A673 (cell line): ENCODE data around the gene RAMAC. TPM values are rescaled to one million over a fixed set of nuclear protein-coding genes. Genes with fewer than 3 reads are reported as not detected.

Experiments used
- BruUV-seq: library from RNA; stranded (reverse); fragments of 400-500 nt; replicated peaks from 2 replicates; lab custom pipeline; 2021; lab: Mats Ljungman, UMichigan
- CTCF ChIA-PET: fragments of 300-600 bp; sonication (Branson Sonifier 250); formaldehyde crosslinking; loops from one replicate; lab custom pipeline; 2022; ENCODE audit warnings: antibody characterized with exemption; lab: Charles Lee
- POLR2A ChIA-PET: fragments of 300-600 bp; sonication (Branson Sonifier 250); formaldehyde crosslinking; loops from one replicate; lab custom pipeline; 2022; ENCODE audit warnings: antibody characterized with exemption; ENCODE audit not compliant: low non-redundant PET; lab: Charles Lee
- DNase-seq: peaks from one replicate; pipeline ENCODE4 v3.0.0-alpha.2; 2015; ENCODE audit warnings: low spot score
- H3K27ac ChIP-seq: fragments of 200-600 bp; sonication (generic); 2 replicates; pipeline ENCODE4 v1.5.1; 2016; ENCODE audit warnings: mixed run types, low read depth, mild to moderate bottlenecking, mixed read lengths, antibody characterized with exemption, low read length; ENCODE audit not compliant: poor library complexity, severe bottlenecking
- H3K27me3 ChIP-seq: fragments of 200-600 bp; sonication (generic); replicated peaks from 2 replicates; pipeline ENCODE4 v1.6.1; 2017; ENCODE audit warnings: mixed run types, low read depth, mild to moderate bottlenecking, mixed read lengths, antibody characterized with exemption, low read length; ENCODE audit not compliant: insufficient read depth, poor library complexity
- H3K36me3 ChIP-seq: fragments of 200-600 bp; sonication (generic); 2 replicates; pipeline ENCODE4 v1.6.1; 2016; ENCODE audit warnings: mixed run types, mild to moderate bottlenecking, mixed read lengths, antibody characterized with exemption, low read length; ENCODE audit not compliant: insufficient read depth, poor library complexity, severe bottlenecking
- H3K4me1 ChIP-seq: fragments of 200-600 bp; sonication (generic); 2 replicates; pipeline ENCODE4 v1.6.1; 2017; ENCODE audit warnings: mixed run types, mild to moderate bottlenecking, mixed read lengths, antibody characterized with exemption, low read length; ENCODE audit not compliant: insufficient read depth, poor library complexity, severe bottlenecking
- H3K4me3 ChIP-seq: fragments of 200-600 bp; sonication (generic); 2 replicates; pipeline ENCODE4 v1.5.1; 2016; ENCODE audit warnings: low read depth, mixed run types, mild to moderate bottlenecking, mixed read lengths, low read length; ENCODE audit not compliant: poor library complexity, severe bottlenecking
- H3K9me3 ChIP-seq: fragments of 200-600 bp; sonication (generic); 2 replicates; pipeline ENCODE4 v1.6.1; 2016; ENCODE audit warnings: mixed run types, low read depth, mild to moderate bottlenecking, mixed read lengths, antibody characterized with exemption, low read length; ENCODE audit not compliant: poor library complexity, severe bottlenecking
- EZH2 ChIP-seq: fragments of 200-600 bp; sonication (generic); IDR thresholded peaks from 2 replicates; pipeline ENCODE4 v1.6.1; 2017; ENCODE audit warnings: borderline replicate concordance, low read depth, mild to moderate bottlenecking, mixed read lengths, antibody characterized with exemption, low read length; ENCODE audit not compliant: poor library complexity, severe bottlenecking
- intact Hi-C: fragments of 100-400 bp; cut with micrococcal nuclease; formaldehyde crosslinking; loops from one replicate; pipeline ENCODE4 v1.10.0; 2022; ENCODE audit not compliant: unreplicated experiment
- total RNA-seq: library from RNA; stranded (reverse); gene quantifications from 2 replicates; pipeline ENCODE4 v1.2.3, GENCODE V29; 2021
- TF ChIP-seq, protein P1 (sequence below): fragments of 300-800, 200-600 bp; sonication (generic); conservative IDR thresholded peaks from 2 replicates; pipeline ENCODE4 v1.5.1; 2017; ENCODE audit warnings: low read depth, mild to moderate bottlenecking, antibody characterized with exemption, low read length, moderate library complexity, mixed read lengths

Gene RAMAC
- total RNA-seq, 1 experiment from 2014 or later: 28.1 TPM

DNA sequence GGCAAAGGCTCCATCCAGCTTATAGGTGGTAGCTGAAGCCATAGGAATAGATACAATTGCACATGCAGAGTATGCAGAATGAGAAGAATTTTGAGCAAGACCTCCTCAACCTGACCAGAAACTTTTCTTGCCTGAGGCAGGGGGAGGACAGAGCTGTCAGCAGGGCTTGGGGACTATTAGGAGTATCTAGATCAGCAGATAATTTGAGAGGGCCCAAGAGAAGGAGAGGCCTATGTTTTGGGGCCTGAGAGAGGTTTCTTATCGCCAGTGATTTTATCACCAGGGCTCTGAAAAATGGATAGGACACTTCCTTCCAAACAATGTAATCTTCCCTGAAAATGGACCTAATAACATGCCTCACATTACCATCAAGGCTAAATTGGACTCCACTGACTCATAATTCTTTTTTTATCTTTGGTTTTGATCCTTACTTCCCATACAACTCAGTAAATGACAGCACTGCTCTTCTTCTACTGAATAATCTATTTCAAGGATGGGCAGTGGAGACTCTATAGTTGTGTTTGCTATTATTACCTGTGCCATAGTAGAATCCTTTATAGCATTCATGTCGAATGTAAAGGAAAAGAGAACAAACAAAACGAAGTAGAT is 15.8 kb upstream of the RAMAC start:
- Histone ChIP-seq H3K9me3 (no peaks in the 10 kb centered on the region), H3K4me1 (no peaks in the 10 kb centered on the region), H3K4me3 (no peak overlapping the region), H3K36me3 (no peaks in the 10 kb centered on the region), H3K27ac (no peak overlapping the region), H3K27me3 (no peaks in the 10 kb centered on the region)
- POLR2A ChIA-PET: no interaction called here
- CTCF ChIA-PET: no interaction called here
- no peak for TF ChIP-seq EZH2
- TF ChIP-seq, protein P1, sequence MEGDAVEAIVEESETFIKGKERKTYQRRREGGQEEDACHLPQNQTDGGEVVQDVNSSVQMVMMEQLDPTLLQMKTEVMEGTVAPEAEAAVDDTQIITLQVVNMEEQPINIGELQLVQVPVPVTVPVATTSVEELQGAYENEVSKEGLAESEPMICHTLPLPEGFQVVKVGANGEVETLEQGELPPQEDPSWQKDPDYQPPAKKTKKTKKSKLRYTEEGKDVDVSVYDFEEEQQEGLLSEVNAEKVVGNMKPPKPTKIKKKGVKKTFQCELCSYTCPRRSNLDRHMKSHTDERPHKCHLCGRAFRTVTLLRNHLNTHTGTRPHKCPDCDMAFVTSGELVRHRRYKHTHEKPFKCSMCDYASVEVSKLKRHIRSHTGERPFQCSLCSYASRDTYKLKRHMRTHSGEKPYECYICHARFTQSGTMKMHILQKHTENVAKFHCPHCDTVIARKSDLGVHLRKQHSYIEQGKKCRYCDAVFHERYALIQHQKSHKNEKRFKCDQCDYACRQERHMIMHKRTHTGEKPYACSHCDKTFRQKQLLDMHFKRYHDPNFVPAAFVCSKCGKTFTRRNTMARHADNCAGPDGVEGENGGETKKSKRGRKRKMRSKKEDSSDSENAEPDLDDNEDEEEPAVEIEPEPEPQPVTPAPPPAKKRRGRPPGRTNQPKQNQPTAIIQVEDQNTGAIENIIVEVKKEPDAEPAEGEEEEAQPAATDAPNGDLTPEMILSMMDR: no peak
- intact Hi-C loops: no loop called here
- no TSS peak for BruUV-seq
- no peak for DNase-seq

DNA sequence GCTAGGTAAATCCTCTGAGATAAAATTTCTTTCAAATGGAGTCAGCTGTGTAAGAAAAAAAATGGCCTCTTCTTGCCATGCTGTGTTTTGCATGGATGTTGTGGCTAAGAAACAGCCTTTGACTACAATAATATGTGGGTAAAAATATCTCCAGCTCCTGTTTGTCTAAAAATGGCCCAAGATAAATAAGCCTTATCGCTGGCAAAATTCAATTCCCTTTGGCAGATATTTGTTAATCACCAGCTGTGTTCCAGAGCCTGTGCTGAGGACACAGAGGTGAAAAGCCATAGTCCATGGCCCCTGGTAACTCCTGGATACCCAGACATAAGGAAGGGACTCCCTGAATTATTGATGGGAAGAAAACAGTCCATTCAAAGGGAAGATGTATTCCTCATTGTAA is 15.3 kb upstream of the RAMAC start:
- BruUV-seq: no TSS peak
- no peaks in the 10 kb centered on the region for H3K27me3 ChIP-seq
- no peaks in the 10 kb centered on the region for H3K9me3 ChIP-seq
- no peak overlapping the region for H3K4me3 ChIP-seq
- H3K36me3 ChIP-seq: no peaks in the 10 kb centered on the region
- ChIA-PET CTCF (no interaction called here), POLR2A (no interaction called here)
- intact Hi-C loops: no loop called here
- H3K4me1 ChIP-seq: no peaks in the 10 kb centered on the region
- H3K27ac ChIP-seq: no peak overlapping the region
- no peak for TF ChIP-seq EZH2
- TF ChIP-seq, protein P1: no peak
- DNase-seq: no peak

DNA sequence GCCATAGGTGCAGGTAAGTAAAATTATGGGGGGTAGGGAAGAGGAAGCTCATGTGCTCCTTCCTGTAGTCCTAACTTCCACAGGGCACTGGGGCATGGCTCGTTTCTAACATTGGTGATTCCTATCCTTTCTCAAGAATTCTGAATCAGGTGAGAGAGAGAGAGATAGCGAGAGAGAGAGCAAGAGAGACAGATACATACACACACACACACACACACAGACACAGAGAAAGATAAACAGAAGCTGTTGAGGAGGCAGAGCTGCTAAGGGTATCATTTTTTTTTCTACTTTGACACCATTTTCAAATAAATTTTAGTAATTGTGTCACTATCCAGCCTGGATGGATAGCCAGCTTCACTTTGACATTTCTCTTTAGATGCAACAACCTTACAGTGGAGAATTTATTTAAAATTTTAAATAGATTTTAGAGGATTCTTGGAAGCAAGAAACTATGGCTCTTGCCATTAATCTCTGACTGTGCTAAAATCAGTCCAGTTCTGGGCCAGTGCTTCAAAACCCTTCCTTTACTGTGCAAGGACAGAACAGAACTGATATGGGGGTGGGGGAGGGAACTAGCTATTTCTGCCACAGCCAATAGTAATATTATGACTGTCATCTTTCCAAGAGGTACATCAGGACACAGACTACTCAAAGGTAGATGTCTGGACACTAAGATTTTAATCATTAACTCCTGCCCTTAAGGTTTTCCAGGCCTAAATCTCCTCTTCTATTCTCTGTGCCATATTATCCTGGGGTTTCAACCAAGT is 14.6 kb upstream of the RAMAC start:
- no peaks in the 10 kb centered on the region for H3K27me3 ChIP-seq
- H3K9me3 ChIP-seq: no peaks in the 10 kb centered on the region
- CTCF ChIA-PET: no interaction called here
- H3K27ac ChIP-seq: no peak overlapping the region
- no peak overlapping the region for H3K4me3 ChIP-seq
- no peaks in the 10 kb centered on the region for H3K4me1 ChIP-seq
- TF ChIP-seq, protein P1: no peak
- no peak for TF ChIP-seq EZH2
- POLR2A ChIA-PET: interaction anchor here (0.5 kb wide), 1 partner anchor 124 kb away, joined by 4 read pairs; no protein-coding TSS in a partner anchor
- BruUV-seq: no TSS peak
- no peak for DNase-seq
- intact Hi-C loops: no loop called here
- no peaks in the 10 kb centered on the region for H3K36me3 ChIP-seq
